RWPE2 (cell line): ENCODE results near the gene KREMEN2.

ENCODE experiments used
- ATAC-seq: fragments of 200-7000 bp; cut with Tn5 transposase; 3 replicates; pipeline ENCODE4 v1.9.1; 2021; ENCODE audit warnings: low read depth
- DNase-seq: peaks from one replicate; pipeline ENCODE4 v3.0.0-alpha.2; 2020; ENCODE audit warnings: low spot score
- H3K27ac ChIP-seq: fragments of 450-650 bp; 2 replicates; pipeline ENCODE4 v1.5.1; 2017; ENCODE audit warnings: mild to moderate bottlenecking; ENCODE audit not compliant: poor library complexity, severe bottlenecking
- H3K27me3 ChIP-seq: fragments of 250-450 bp; sonication (Bioruptor Pico); 2 replicates; pipeline ENCODE4 v1.5.1; 2021; ENCODE audit warnings: mild to moderate bottlenecking, moderate library complexity; ENCODE audit not compliant: insufficient read depth, poor library complexity, severe bottlenecking
- H3K36me3 ChIP-seq: fragments of 250-450 bp; sonication (Bioruptor Pico); 2 replicates; pipeline ENCODE4 v1.5.1; 2020; ENCODE audit warnings: low read depth, mild to moderate bottlenecking, moderate library complexity
- H3K4me1 ChIP-seq: fragments of 250-450 bp; sonication (Bioruptor Pico); 2 replicates; pipeline ENCODE4 v1.5.1; 2021; ENCODE audit warnings: mild to moderate bottlenecking, moderate library complexity; ENCODE audit not compliant: insufficient read depth, poor library complexity, severe bottlenecking
- H3K4me3 ChIP-seq: fragments of 250-450 bp; sonication (Bioruptor Pico); 2 replicates; pipeline ENCODE4 v1.5.1; 2021; ENCODE audit warnings: mild to moderate bottlenecking, moderate library complexity; ENCODE audit not compliant: severe bottlenecking
- H3K9me3 ChIP-seq: fragments of 250-450 bp; sonication (Bioruptor Pico); 2 replicates; pipeline ENCODE4 v1.5.1; 2021; ENCODE audit warnings: mild to moderate bottlenecking, moderate library complexity; ENCODE audit not compliant: severe bottlenecking
- TF ChIP-seq, protein P1 (sequence below): fragments of 450-650 bp; IDR thresholded peaks from one replicate; pipeline ENCODE4 v1.5.1; 2017; ENCODE audit warnings: mild to moderate bottlenecking, moderate library complexity; ENCODE audit not compliant: poor library complexity, severe bottlenecking

Gene KREMEN2

DNA sequence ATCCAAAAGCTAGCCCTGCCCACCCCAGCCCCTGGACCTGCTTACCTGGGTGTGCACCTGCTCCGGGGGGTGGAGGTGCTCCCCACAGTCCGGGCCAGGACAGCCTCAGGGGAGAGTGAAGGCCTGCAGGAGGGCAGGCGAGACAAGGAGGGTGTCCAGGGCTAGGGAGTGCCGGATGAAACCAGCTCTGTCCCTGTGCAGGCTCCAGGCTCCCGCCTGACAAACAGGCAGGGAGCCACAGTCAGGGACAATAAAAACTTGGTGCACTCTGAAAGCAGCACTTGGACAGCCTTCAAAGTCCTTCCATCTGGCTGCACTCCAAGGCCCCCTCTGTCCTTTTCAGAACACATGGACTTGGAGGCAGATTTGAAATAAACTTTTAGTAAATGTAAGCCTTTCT is 9.0 kb downstream of the KREMEN2 start:
- ATAC-seq (no peak), DNase-seq (no peak)
- Histone ChIP-seq H3K9me3 (no peaks in the 10 kb centered on the region), H3K27me3 (no peaks in the 10 kb centered on the region), H3K36me3 (peaks cover 63% of the 10 kb centered on the region), H3K4me3 (no peak overlapping the region), H3K4me1 (no peaks in the 10 kb centered on the region), H3K27ac (peak overlapping the region; percentile 8)
- TF ChIP-seq, protein P1, sequence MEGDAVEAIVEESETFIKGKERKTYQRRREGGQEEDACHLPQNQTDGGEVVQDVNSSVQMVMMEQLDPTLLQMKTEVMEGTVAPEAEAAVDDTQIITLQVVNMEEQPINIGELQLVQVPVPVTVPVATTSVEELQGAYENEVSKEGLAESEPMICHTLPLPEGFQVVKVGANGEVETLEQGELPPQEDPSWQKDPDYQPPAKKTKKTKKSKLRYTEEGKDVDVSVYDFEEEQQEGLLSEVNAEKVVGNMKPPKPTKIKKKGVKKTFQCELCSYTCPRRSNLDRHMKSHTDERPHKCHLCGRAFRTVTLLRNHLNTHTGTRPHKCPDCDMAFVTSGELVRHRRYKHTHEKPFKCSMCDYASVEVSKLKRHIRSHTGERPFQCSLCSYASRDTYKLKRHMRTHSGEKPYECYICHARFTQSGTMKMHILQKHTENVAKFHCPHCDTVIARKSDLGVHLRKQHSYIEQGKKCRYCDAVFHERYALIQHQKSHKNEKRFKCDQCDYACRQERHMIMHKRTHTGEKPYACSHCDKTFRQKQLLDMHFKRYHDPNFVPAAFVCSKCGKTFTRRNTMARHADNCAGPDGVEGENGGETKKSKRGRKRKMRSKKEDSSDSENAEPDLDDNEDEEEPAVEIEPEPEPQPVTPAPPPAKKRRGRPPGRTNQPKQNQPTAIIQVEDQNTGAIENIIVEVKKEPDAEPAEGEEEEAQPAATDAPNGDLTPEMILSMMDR, result no peak

DNA sequence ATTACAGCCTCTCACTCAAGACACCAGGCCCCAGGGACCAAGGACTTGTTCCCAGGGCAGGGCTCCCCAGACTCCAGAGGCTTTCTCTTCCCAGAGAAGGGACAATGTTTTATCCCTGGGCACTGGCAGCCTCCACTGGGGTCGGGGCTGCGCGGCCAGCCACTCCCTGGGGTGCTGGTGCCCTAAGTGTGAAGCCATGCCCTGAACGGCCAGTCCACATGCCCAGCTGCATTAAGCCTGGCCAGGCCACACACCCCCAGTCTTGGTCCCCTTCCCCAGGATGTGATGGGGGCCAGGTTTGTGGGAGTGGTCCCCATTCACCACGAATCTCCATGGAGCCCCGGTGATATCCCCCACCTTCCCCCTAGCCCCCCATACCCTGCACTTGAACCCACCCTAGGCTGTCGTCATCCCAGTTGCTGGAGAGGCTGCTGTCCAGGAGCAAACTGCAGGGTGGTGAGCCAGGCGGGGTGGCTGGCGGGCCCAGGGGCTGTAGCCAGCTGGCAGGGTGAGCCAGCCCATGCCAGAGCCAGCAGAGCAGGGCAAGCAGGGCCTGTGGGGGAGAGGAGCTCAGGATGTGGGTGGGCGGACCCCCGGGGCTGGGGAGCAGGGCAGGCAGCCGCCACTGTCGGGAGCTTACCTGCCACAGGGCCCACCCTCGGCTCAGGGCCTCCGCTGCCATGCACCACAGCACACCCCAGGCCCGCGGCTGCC is 9.7 kb downstream of the KREMEN2 start:
- Histone ChIP-seq H3K4me1 (peaks cover 3% of the 10 kb centered on the region), H3K27ac (peak overlapping the region; percentile 8), H3K4me3 (no peak overlapping the region), H3K27me3 (no peaks in the 10 kb centered on the region), H3K9me3 (no peaks in the 10 kb centered on the region), H3K36me3 (peaks cover 70% of the 10 kb centered on the region)
- DNase-seq (no peak), ATAC-seq (no peak)
- TF ChIP-seq, protein P1, result no peak

DNA sequence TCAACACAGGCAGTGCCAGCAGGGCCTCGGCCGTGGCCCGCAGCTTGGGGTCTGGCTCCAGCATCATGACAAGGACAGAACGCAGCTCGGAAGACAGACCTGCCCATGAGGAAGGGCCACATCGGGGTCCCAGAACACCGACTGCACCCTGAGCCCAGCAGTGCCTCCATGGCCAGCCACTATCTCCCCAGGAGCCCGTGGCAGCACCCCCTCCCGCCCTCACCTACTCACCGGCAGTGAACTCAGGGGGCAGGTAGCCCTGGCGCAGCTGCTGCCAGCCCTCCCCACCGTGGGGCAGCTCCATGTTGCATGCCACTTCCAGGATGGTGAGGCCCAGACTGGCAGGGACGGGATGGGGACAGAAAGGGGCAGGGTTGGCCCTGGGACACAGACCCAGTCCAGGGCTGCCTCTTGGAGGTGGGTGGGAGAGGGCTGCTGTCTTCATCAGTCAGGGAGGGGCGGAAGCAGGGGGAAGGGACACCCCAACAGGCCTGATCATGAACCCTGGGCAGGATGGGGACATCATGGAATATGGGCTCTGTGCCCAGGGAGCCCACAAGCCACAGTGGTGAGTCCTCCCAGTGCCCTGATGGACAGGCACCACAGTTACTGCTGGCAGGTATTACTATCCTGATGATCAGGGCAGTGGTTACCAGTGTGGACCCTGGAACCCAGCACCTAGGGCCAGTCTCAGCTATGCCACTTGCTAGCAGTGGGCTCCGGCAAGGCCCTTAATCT is 10.4 kb downstream of the KREMEN2 start:
- Histone ChIP-seq H3K9me3 (no peaks in the 10 kb centered on the region), H3K27me3 (no peaks in the 10 kb centered on the region), H3K27ac (no peak overlapping the region), H3K4me1 (peaks cover 5% of the 10 kb centered on the region), H3K36me3 (peaks cover 73% of the 10 kb centered on the region), H3K4me3 (no peak overlapping the region)
- no peak for DNase-seq
- no peak for ATAC-seq
- TF ChIP-seq, protein P1, result no peak

DNA sequence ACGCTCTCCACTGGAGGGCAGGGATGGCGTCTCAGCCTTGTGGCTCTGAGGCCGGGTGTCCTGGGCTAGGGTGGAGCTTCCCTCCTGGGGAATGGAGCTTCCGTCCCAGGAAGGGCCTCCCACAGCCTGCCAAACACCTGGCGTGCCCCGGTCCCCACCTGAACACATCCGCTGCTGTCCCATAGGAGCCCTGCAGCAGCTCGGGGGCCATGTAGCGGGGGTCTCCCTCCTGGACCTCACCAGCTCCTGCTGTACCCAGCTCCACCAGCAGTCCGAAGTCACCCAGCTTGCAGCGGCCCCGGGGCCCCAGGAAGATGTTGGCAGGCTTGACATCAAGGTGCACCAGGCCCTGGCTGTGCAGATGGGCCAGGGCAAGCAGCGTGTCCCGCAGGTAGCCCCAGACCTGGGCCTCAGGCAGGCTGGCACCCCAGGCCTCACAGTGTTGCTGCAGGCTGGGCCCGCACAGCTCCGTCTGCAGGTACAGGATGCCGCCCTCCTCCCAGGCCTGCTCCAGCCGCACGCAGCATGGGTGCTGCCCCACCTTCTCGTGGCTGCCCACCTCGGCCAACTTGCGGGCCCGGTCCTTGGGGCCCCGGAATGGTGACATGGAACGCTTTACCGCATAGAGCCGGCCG is 11.2 kb downstream of the KREMEN2 start:
- no peak for DNase-seq
- H3K36me3 ChIP-seq, result peaks cover 73% of the 10 kb centered on the region
- H3K27ac ChIP-seq, result no peak overlapping the region
- peaks cover 5% of the 10 kb centered on the region for H3K4me1 ChIP-seq
- TF ChIP-seq, protein P1, result no peak
- no peak for ATAC-seq
- no peak overlapping the region for H3K4me3 ChIP-seq
- no peaks in the 10 kb centered on the region for H3K9me3 ChIP-seq
- no peaks in the 10 kb centered on the region for H3K27me3 ChIP-seq

DNA sequence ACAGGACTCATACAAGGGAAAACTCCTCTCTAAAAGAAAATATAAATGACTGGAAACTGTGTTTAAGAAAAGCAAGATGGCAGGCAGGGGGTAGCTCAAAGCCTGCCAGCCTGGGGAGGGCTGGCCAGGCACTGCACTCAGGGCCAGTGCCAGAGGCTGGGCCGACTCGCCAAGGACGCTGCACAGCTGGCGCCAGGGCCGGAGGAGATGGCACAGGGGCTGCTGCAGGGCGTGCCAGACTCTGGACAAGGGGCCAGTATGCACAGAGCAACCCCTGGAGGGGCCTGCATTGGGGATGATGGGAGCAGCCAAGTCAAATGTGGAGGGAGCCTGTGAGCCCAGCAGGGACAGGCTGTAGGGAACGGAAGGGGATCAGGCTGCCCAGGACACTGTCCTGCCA is 12.1 kb downstream of the KREMEN2 start:
- Histone ChIP-seq H3K27ac (no peak overlapping the region), H3K36me3 (peaks cover 68% of the 10 kb centered on the region), H3K9me3 (no peaks in the 10 kb centered on the region), H3K4me1 (peaks cover 5% of the 10 kb centered on the region), H3K4me3 (no peak overlapping the region), H3K27me3 (no peaks in the 10 kb centered on the region)
- TF ChIP-seq, protein P1, result no peak
- no peak for DNase-seq
- no peak for ATAC-seq
